Esophagus muscularis mucosa (tissue), 4 donors: ENCODE measurements around the gene SNX19. TPM values are rescaled to one million over a fixed set of nuclear protein-coding genes. Genes with fewer than 3 reads are reported as not detected.

Experiments used
- DNase-seq: peaks from one replicate; pipeline ENCODE4 v3.0.0-alpha.2; 2017; ENCODE audit errors: extremely low spot score
- H3K27ac ChIP-seq, 4 donors: fragments of 200-600 bp; sonication (generic); replicated peaks in 1 of 4; 1 replicate in 3 of 4; 2 replicates in 1 of 4; pipeline ENCODE4 v1.5.1; 2016 to 2019; ENCODE audit warnings: mild to moderate bottlenecking in 1 of 4
- H3K27me3 ChIP-seq, 4 donors: fragments of 200-600 bp; sonication (generic); one replicate each; pipeline versions ENCODE4 v1.5.1 to v1.6.0; 2016 to 2019
- H3K36me3 ChIP-seq, 4 donors: fragments of 200-600 bp; sonication (generic); one replicate each; pipeline ENCODE4 v1.5.1; 2016 to 2019
- H3K4me1 ChIP-seq, 4 donors: fragments of 200-600 bp; sonication (generic); one replicate each; pipeline ENCODE4 v1.5.1; 2016 to 2019
- H3K4me3 ChIP-seq, 4 donors: fragments of 200-600 bp; sonication (generic); 1 replicate in 2 of 4; 2 replicates in 2 of 4; pipeline ENCODE4 v1.5.1; 2016 to 2019; ENCODE audit warnings: mild to moderate bottlenecking in 4 of 4, moderate library complexity in 1 of 4
- H3K9me3 ChIP-seq, 4 donors: fragments of 200-600 bp; sonication (generic); 1 replicate in 3 of 4; 2 replicates in 1 of 4; pipeline ENCODE4 v1.5.1; 2016 to 2019
- CTCF ChIP-seq, 3 experiments: fragments of 200-600 bp in 2 of 3; fragments of 450-650 bp in 1 of 3; sonication (generic) in 2 of 3; IDR thresholded peaks; one replicate each; pipeline ENCODE4 v1.5.1; 2017 to 2019; ENCODE audit warnings: antibody characterized with exemption in 3 of 3, mild to moderate bottlenecking in 2 of 3, moderate library complexity in 1 of 3
- EP300 ChIP-seq: sonication (generic); formaldehyde crosslinking; IDR thresholded peaks from one replicate; pipeline ENCODE4 v1.6.1; 2017; ENCODE audit warnings: antibody characterized with exemption
- POLR2A ChIP-seq: fragments of 450-650 bp; IDR thresholded peaks from one replicate; pipeline ENCODE4 v1.6.1; 2017; ENCODE audit warnings: antibody characterized with exemption, moderate library complexity, mild to moderate bottlenecking, low read depth
- POLR2AphosphoS5 ChIP-seq, 2 donors: sonication (generic); formaldehyde crosslinking; IDR thresholded peaks; one replicate each; pipeline ENCODE4 v1.6.1; 2017; ENCODE audit warnings: antibody characterized with exemption in 2 of 2
- WGBS: methylation state at CpG from one replicate; pipeline ENCODE4 v1.1.5; 2018; 5-methylcytosine and 5-hydroxymethylcytosine counted together
- intact Hi-C: fragments of 100-400 bp; cut with DNase I; formaldehyde crosslinking; loops from one replicate; pipeline ENCODE4 v1.15.1; 2023
- total RNA-seq, 4 donors: library from RNA; depleted of rRNA; stranded (reverse); fragments of >200 nt; gene quantifications; one replicate each; pipeline versions ENCODE4 v1.1.0 to v1.2.1, GENCODE V29; 2016

Gene SNX19, protein sequence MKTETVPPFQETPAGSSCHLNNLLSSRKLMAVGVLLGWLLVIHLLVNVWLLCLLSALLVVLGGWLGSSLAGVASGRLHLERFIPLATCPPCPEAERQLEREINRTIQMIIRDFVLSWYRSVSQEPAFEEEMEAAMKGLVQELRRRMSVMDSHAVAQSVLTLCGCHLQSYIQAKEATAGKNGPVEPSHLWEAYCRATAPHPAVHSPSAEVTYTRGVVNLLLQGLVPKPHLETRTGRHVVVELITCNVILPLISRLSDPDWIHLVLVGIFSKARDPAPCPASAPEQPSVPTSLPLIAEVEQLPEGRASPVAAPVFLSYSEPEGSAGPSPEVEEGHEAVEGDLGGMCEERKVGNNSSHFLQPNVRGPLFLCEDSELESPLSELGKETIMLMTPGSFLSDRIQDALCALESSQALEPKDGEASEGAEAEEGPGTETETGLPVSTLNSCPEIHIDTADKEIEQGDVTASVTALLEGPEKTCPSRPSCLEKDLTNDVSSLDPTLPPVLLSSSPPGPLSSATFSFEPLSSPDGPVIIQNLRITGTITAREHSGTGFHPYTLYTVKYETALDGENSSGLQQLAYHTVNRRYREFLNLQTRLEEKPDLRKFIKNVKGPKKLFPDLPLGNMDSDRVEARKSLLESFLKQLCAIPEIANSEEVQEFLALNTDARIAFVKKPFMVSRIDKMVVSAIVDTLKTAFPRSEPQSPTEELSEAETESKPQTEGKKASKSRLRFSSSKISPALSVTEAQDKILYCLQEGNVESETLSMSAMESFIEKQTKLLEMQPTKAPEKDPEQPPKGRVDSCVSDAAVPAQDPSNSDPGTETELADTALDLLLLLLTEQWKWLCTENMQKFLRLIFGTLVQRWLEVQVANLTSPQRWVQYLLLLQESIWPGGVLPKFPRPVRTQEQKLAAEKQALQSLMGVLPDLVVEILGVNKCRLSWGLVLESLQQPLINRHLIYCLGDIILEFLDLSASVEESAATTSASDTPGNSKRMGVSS
- 100 to 1,000 TPM in 2 of 4 donors, 10 to 100 TPM in 2; 87.6 to 118 (median 95.8) TPM for total RNA-seq

GRCh38 chr11:130916238-130916855, at the start of gene SNX19:
TSS of gene SNX19 (minus strand) at chr11:130916479. CDS start at chr11:130915939, 540 bp downstream.
- peak; percentile 96 for DNase-seq
- no peaks in the 10 kb centered on the region for H3K27me3 ChIP-seq
- no peaks in the 10 kb centered on the region for H3K9me3 ChIP-seq
- no peak for TF ChIP-seq EP300
- peak; percentile 91 for TF ChIP-seq POLR2A
- peak; percentile 95 to 98 for TF ChIP-seq POLR2AphosphoS5 (IDR thresholded peaks at IDR 0.05)
- peak; percentile 91 to 99 (median 97) for TF ChIP-seq CTCF (IDR thresholded peaks at IDR 0.05)
- WGBS: under 1% methylated on average over 60 of the region's 72 CpGs
- H3K4me3 ChIP-seq: peak within 1 kb of the TSS; percentile 68 to 98 (median 92)
- intact Hi-C loops: loop anchor here (10.0 kb wide), 1 partner anchor 1022 kb away; the partner anchor contains the start of gene NFRKB
- peaks cover 29 to 44% (median 41%) of the 10 kb centered on the region in 4 donors for H3K4me1 ChIP-seq
- peaks cover 16 to 38% (median 34%) of the 10 kb centered on the region in 4 donors for H3K36me3 ChIP-seq
- H3K27ac ChIP-seq: peak within 1 kb of the TSS; percentile 85 to 95 (median 92)

- intact Hi-C loops: no loop called here
- no peak overlapping the region for H3K27ac ChIP-seq
- whole genome bisulfite sequencing: 81% methylated on average over 6 of the region's 6 CpGs
- no peaks in the 10 kb centered on the region for H3K36me3 ChIP-seq
- no peaks in the 10 kb centered on the region for H3K27me3 ChIP-seq
- TF ChIP-seq POLR2AphosphoS5 (IDR thresholded peaks at IDR 0.05) (no peak), POLR2A (no peak), CTCF (IDR thresholded peaks at IDR 0.05) (no peak), EP300 (no peak)
- peaks cover 0 to 14% (median 6%) of the 10 kb centered on the region in 4 donors for H3K9me3 ChIP-seq
- no peaks in the 10 kb centered on the region for H3K4me1 ChIP-seq
- no peak overlapping the region for H3K4me3 ChIP-seq
- DNase-seq: no peak
Observed at GRCh38 chr11:130964058-130964792, 47.9 kb upstream of the SNX19 start.

DNA sequence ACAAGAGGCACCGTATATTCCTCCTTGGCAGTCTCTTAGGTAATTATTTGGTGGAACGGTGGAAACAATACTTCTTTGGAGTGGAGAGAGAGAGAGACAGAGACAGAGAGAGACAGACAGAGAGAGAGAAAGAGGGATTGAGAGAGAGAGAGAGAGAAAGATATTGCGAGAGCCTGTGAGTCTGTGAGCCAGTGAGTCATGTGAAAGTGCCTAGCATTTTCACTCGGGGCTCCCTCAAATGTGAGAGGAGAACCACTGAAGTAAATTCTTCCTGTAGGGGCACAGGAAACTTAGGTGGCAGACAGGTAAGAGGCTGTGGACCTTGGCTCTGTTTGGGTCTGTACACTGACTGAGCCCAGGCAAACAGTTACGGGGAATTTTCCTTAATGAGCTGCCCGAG, 31.6 kb upstream of the SNX19 start:
- WGBS: 88% methylated on average over 6 of the region's 6 CpGs
- TF ChIP-seq CTCF (IDR thresholded peaks at IDR 0.05) (no peak), POLR2A (no peak), POLR2AphosphoS5 (IDR thresholded peaks at IDR 0.05) (no peak), EP300 (no peak)

GRCh38 chr11:130947481-130947880, 31.2 kb upstream of the SNX19 start:
- H3K27me3 ChIP-seq: no peaks in the 10 kb centered on the region

More for the DNA sequence above, 31.6 kb upstream of the SNX19 start:
- intact Hi-C loops: no loop called here
- peaks cover 10 to 13% (median 11%) of the 10 kb centered on the region in 4 donors for H3K4me1 ChIP-seq
- H3K36me3 ChIP-seq: no peaks in the 10 kb centered on the region
- H3K9me3 ChIP-seq: no peaks in the 10 kb centered on the region
- no peak for DNase-seq
- H3K27ac ChIP-seq: no peak overlapping the region
- no peak overlapping the region for H3K4me3 ChIP-seq
- no peaks in the 10 kb centered on the region for H3K27me3 ChIP-seq

More at GRCh38 chr11:130947481-130947880, 31.2 kb upstream of the SNX19 start:
- intact Hi-C loops: no loop called here
- no peaks in the 10 kb centered on the region for H3K36me3 ChIP-seq
- DNase-seq: no peak
- no peak overlapping the region for H3K27ac ChIP-seq
- TF ChIP-seq POLR2AphosphoS5 (IDR thresholded peaks at IDR 0.05) (no peak), CTCF (IDR thresholded peaks at IDR 0.05) (no peak), EP300 (no peak), POLR2A (no peak)
- 88% methylated on average over 6 of the region's 6 CpGs for WGBS
- H3K4me1 ChIP-seq: peaks cover 10 to 13% (median 11%) of the 10 kb centered on the region in 4 donors
- H3K4me3 ChIP-seq: no peak overlapping the region
- H3K9me3 ChIP-seq: no peaks in the 10 kb centered on the region
